Psoas muscle (tissue), 8 donors: ENCODE data around the gene FAM43A. TPM values are rescaled to one million over a fixed set of nuclear protein-coding genes. Genes with fewer than 3 reads are reported as not detected.

Experiments
- ATAC-seq, 4 donors: fragments of 200-7000 bp; cut with Tn5 transposase; one replicate each; pipeline ENCODE4 v1.9.1; 2020; ENCODE audit warnings: moderate library complexity in 3 of 4, mild to moderate bottlenecking in 2 of 4
- DNase-seq, 2 donors: peaks; one replicate each; pipeline ENCODE4 v3.0.0-alpha.2; 2020
- H3K27ac ChIP-seq: fragments of 200-600 bp; one replicate; pipeline ENCODE4 v1.8.0; 2022
- H3K27me3 ChIP-seq, 3 donors: fragments of 200-600 bp in 1 of 3; one replicate each; pipeline versions ENCODE4 v1.6.1 to v1.8.0; 2013 to 2022; ENCODE audit warnings: low read length in 2 of 3, mild to moderate bottlenecking in 2 of 3, moderate library complexity in 1 of 3; ENCODE audit not compliant: insufficient read depth in 3 of 3
- H3K36me3 ChIP-seq, 2 donors: fragments of 200-600 bp in 1 of 2; one replicate each; pipeline versions ENCODE4 v1.6.1 to v1.8.0; 2013 to 2022; ENCODE audit warnings: low read depth in 1 of 2, mild to moderate bottlenecking in 1 of 2, moderate library complexity in 1 of 2; ENCODE audit not compliant: insufficient read depth in 1 of 2
- H3K4me1 ChIP-seq: fragments of 200-600 bp; one replicate; pipeline ENCODE4 v1.8.0; 2022
- H3K4me3 ChIP-seq: fragments of 200-600 bp; one replicate; pipeline ENCODE4 v1.8.0; 2022; ENCODE audit warnings: mild to moderate bottlenecking
- H3K9me3 ChIP-seq: fragments of 200-600 bp; one replicate; pipeline ENCODE4 v1.8.0; 2022
- CTCF ChIP-seq: fragments of 200-600 bp; IDR thresholded peaks from one replicate; pipeline ENCODE4 v1.8.0; 2022; ENCODE audit warnings: antibody characterized with exemption
- WGBS, 3 donors: extraction: QIAGEN DNeasy Blood & Tissue Kit; methylation state at CpG; one replicate each; pipeline versions ENCODE4 v1.1.6 to v1.1.7; 2013; 5-methylcytosine and 5-hydroxymethylcytosine counted together
- intact Hi-C, 2 donors: fragments of 100-400 bp; cut with DNase I; formaldehyde crosslinking; loops; one replicate each; pipeline versions ENCODE4 v1.11.0 to v1.14.2; 2022
- polyA plus RNA-seq, 3 donors: library from polyadenylated mRNA; stranded (reverse); fragments of 200-250 nt; gene quantifications; one replicate each; pipeline ENCODE4 v1.2.3, GENCODE V29; 2013
- total RNA-seq, 4 donors: library from RNA; stranded (reverse); fragmentation: NEBNext Ultra II Directional in 2 of 4; extraction: Animal tissue kit (Norgen Biotek cat#: 25700) in 2 of 4; gene quantifications; one replicate each; pipeline versions ENCODE4 v1.2.1 to v1.2.4, GENCODE V29; 2021 to 2023
- donor health status: healthy with polysubstance abuse.
- donor health status: DM: no; HTN: no; CAD: no; lungs with moderate emphysema.
- donor health status: Bipolar disorder and iron deficiency.
- donor health status: healthy.
- donor health status: DM: yes; HTN: yes; CAD: no.
- donor health status: DM: no; HTN: no; CAD: no.
- donor health status: DM: no; HTN: no; CAD: no.
- donor health status: DM: yes; HTN: yes; CAD: no.

Gene FAM43A
- total and polyA plus RNA-seq, 7 donors = 4.1 to 7.7 (median 6.8) TPM

GRCh38 chr3:194705761-194706160, 20.1 kb downstream of the FAM43A start:
- Histone ChIP-seq H3K4me3 (no peak overlapping the region), H3K9me3 (no peaks in the 10 kb centered on the region), H3K27ac (peak overlapping the region; percentile 27), H3K36me3 (no peaks in the 10 kb centered on the region), H3K27me3 (no peaks in the 10 kb centered on the region), H3K4me1 (peaks cover 14% of the 10 kb centered on the region)
- no peak for DNase-seq
- peak in 3 of 4 donors; percentile 50 to 87 (median 53) for ATAC-seq
- 46 to 81% (median 77%) methylated on average over 11 of the region's 11 CpGs for WGBS, 3 donors
- intact Hi-C loops = no loop called here
- no peak for TF ChIP-seq CTCF

GRCh38 chr3:194707147-194707540, 21.5 kb downstream of the FAM43A start:
- no peak for DNase-seq
- no peak for TF ChIP-seq CTCF
- Histone ChIP-seq H3K4me1 (peaks cover 24% of the 10 kb centered on the region), H3K9me3 (no peaks in the 10 kb centered on the region), H3K36me3 (no peaks in the 10 kb centered on the region), H3K27ac (no peak overlapping the region), H3K27me3 (no peaks in the 10 kb centered on the region), H3K4me3 (no peak overlapping the region)
- no peak for ATAC-seq
- WGBS, 3 donors = 60 to 87% (median 85%) methylated on average over 7 of the region's 7 CpGs
- intact Hi-C loops = no loop called here

GRCh38 chr3:194711286-194711685, 25.6 kb downstream of the FAM43A start:
- H3K27ac ChIP-seq = peak overlapping the region; percentile 54
- H3K9me3 ChIP-seq = no peaks in the 10 kb centered on the region
- no peak overlapping the region for H3K4me3 ChIP-seq
- intact Hi-C loops = no loop called here
- 80 to 94% (median 93%) methylated on average over 3 of the region's 3 CpGs for WGBS, 3 donors
- H3K36me3 ChIP-seq = no peaks in the 10 kb centered on the region
- no peak for ATAC-seq
- no peaks in the 10 kb centered on the region for H3K27me3 ChIP-seq
- no peak for TF ChIP-seq CTCF
- H3K4me1 ChIP-seq = peaks cover 16% of the 10 kb centered on the region
- no peak for DNase-seq

GRCh38 chr3:194711913-194712312, 26.2 kb downstream of the FAM43A start:
- H3K9me3 ChIP-seq = no peaks in the 10 kb centered on the region
- no peak overlapping the region for H3K4me3 ChIP-seq
- DNase-seq (peak; percentile 22 to 76), ATAC-seq (peak; percentile 96 to 98 (median 96))
- H3K27me3 ChIP-seq = no peaks in the 10 kb centered on the region
- peak; percentile 21 for TF ChIP-seq CTCF
- intact Hi-C loops = no loop called here
- no peaks in the 10 kb centered on the region for H3K36me3 ChIP-seq
- WGBS, 3 donors = 20 to 34% (median 27%) methylated on average over 6 of the region's 6 CpGs
- H3K4me1 ChIP-seq = peaks cover 16% of the 10 kb centered on the region
- H3K27ac ChIP-seq = peak overlapping the region; percentile 54
